Stomach smooth muscle (tissue), 2 donors: ENCODE data around the gene UGGT2.
"Not testable (repeated sequence)": the region's sequence is repeated elsewhere in the genome, so short reads cannot be mapped to it uniquely, and the experiment has no call there.

Experiments used
- H3K27ac ChIP-seq: one replicate; pipeline ENCODE4 v1.7.0; 2013; ENCODE audit warnings: mild to moderate bottlenecking, low read length, inconsistent platforms
- H3K27me3 ChIP-seq, 2 donors: one replicate each; pipeline ENCODE4 v1.7.0; 2013; ENCODE audit warnings: low read length in 2 of 2; ENCODE audit not compliant: insufficient read depth in 2 of 2, control insufficient read depth in 1 of 2
- H3K36me3 ChIP-seq, 2 donors: one replicate each; pipeline ENCODE4 v1.7.0; 2013; ENCODE audit warnings: low read length in 2 of 2; ENCODE audit not compliant: control insufficient read depth in 2 of 2, insufficient read depth in 2 of 2
- H3K4me1 ChIP-seq: one replicate; pipeline ENCODE4 v1.7.0; 2013; ENCODE audit warnings: low read length; ENCODE audit not compliant: control insufficient read depth, insufficient read depth
- H3K4me3 ChIP-seq, 2 donors: one replicate each; pipeline ENCODE4 v1.7.0; 2013; ENCODE audit warnings: low read length in 2 of 2
- H3K9ac ChIP-seq, 2 donors: one replicate each; pipeline ENCODE4 v1.7.0; 2013; ENCODE audit warnings: low read length in 2 of 2, mild to moderate bottlenecking in 1 of 2
- H3K9me3 ChIP-seq, 2 donors: one replicate each; pipeline ENCODE4 v1.7.0; 2013; ENCODE audit warnings: low read length in 2 of 2; ENCODE audit not compliant: control insufficient read depth in 2 of 2
- donor health status: healthy.
- donor health status: Pancreatic carcinoma.

Gene UGGT2

DNA sequence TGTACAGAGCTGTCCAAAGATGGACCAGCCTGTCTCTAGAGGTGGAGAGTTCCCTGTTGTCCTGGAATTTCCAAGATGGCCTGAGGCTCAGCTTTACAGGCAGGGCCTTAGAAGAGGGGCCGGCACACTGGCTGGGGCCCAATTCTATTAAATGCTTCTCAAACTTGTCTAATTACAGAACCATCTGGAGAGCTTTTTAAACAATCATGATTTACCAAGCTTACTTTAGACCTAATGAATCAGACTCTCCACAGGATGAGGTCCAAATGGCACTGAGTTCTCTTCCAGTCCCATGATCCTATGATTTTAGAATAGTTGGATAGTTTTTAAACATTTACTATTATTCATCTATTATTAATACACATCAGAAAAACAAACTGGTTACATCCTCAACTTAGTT is 252.8 kb downstream of the UGGT2 start:
- no peaks in the 10 kb centered on the region for H3K27me3 ChIP-seq
- H3K36me3 ChIP-seq: no peaks in the 10 kb centered on the region
- H3K4me1 ChIP-seq: no peaks in the 10 kb centered on the region
- H3K9me3 ChIP-seq: no peaks in the 10 kb centered on the region
- H3K4me3 ChIP-seq: no peak overlapping the region
- H3K27ac ChIP-seq: no peak overlapping the region
- H3K9ac ChIP-seq: no peak overlapping the region

DNA sequence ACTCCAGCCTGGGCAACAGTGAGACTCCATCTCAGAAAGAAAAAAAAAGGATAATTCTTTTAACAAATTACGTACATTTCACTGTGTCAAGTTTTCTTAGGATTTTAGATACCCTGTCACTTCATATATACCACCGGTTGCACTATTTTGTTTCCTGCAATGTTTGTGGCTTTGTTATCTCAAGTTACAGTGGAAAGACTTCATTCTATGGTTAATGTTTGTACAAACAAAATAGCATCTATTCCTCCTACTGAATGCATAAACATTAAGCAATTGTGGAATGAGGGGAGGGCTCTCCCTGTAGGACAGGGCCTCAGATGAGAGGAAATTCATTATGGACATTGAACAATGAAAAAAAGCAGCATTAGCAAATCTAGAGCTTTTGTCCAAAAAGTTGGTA is 256.2 kb downstream of the UGGT2 start:
- H3K27me3 ChIP-seq: no peaks in the 10 kb centered on the region
- H3K27ac ChIP-seq: no peak overlapping the region
- no peak overlapping the region for H3K9ac ChIP-seq
- H3K4me3 ChIP-seq: no peak overlapping the region
- no peaks in the 10 kb centered on the region for H3K36me3 ChIP-seq
- no peaks in the 10 kb centered on the region for H3K4me1 ChIP-seq
- H3K9me3 ChIP-seq: no peaks in the 10 kb centered on the region

DNA sequence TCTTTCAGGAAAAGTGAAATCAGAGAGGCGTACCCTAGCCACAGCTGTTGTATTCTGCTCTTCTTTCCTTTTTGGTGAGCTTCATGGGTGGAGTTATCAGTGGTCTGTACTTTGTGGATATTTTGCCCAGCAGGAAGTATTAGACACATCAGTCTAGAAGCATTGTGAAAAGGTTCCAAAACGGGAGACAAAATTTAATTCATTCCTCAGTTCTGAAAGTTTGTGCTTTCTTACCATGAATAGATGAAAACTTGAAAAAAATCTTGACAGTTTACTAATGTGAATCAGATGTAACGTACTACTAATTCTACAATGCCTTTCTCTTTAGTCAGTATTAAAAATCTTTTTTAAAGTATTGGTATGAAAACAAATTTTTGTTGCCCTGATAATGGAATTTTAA is 259.4 kb downstream of the UGGT2 start:
- no peak overlapping the region for H3K27ac ChIP-seq
- H3K36me3 ChIP-seq: peaks cover 6 to 8% of the 10 kb centered on the region in 2 donors
- H3K4me1 ChIP-seq: no peaks in the 10 kb centered on the region
- no peaks in the 10 kb centered on the region for H3K9me3 ChIP-seq
- no peak overlapping the region for H3K4me3 ChIP-seq
- no peaks in the 10 kb centered on the region for H3K27me3 ChIP-seq
- no peak overlapping the region for H3K9ac ChIP-seq

DNA sequence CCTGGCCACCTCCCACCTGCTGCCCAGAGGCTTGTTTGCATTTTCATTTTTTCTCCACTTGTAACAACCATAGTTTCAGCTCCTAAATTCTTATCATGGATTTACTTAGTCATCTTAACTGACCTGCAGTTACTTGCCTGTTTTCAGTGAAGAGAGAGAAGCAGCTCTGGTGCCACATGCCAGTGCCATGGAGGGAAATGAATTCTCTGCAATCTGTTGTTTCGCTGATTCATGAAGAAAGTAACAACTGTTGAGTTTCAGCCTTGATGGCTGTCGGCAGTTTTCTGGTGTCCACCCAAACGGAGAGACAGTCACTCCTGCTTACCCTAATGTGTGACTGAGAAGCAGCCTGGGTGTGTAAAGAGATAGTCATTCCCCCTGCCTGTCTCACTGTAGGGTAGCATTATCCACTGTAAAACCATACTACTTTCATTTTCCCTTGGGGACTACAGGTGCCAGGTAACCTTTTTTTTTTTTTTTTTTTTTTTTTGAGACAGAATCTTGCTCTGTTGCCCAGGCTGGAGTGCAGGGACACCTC is 260.1 kb downstream of the UGGT2 start:
- Histone ChIP-seq H3K4me1 (no peaks in the 10 kb centered on the region), H3K27me3 (no peaks in the 10 kb centered on the region), H3K36me3 (peaks cover 6 to 11% of the 10 kb centered on the region in 2 donors), H3K9me3 (no peaks in the 10 kb centered on the region), H3K27ac (no peak overlapping the region), H3K9ac (no peak overlapping the region), H3K4me3 (no peak overlapping the region)

DNA sequence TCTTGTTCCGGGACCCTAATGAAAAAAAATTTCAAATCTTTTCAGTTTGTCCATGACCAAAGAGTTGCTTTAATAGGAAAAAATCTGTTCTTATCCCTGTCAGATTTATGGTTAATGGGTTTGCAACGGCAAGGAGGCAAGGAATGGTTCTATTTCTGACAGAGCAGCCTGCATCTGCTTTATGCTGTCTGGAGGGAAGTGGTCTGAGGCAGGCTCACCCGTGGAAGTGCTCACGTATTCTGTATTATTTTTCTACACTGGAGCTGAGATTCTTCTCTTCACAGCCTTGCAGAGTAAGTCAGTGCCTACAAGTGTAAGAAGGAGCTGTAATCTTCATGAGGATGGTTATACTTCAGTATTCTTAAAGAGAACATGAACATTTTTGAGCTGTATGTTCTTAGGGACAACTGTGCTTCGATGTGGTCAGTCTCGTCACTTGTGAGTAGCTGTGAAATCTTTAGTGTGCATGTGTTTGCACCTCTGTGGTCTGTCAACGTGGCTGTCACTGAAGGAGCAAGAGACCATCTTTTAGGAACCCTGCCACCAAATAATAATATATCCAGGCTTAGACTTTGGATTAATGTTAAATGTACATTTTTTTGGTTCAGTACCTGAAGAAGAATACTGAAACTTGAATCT is 262.0 kb downstream of the UGGT2 start:
- no peak overlapping the region for H3K9ac ChIP-seq
- H3K9me3 ChIP-seq: no peaks in the 10 kb centered on the region
- H3K4me3 ChIP-seq: no peak overlapping the region
- no peaks in the 10 kb centered on the region for H3K4me1 ChIP-seq
- H3K36me3 ChIP-seq: peaks cover 10 to 11% of the 10 kb centered on the region in 2 donors
- no peak overlapping the region for H3K27ac ChIP-seq
- no peaks in the 10 kb centered on the region for H3K27me3 ChIP-seq

- H3K9me3 ChIP-seq, H3K27ac ChIP-seq, H3K4me1 ChIP-seq, H3K9ac ChIP-seq, H3K27me3 ChIP-seq, H3K4me3 ChIP-seq: not testable (repeated sequence)
- peaks cover 10 to 11% of the 10 kb centered on the region in 2 donors for H3K36me3 ChIP-seq
Observed at GRCh38 chr13:95789315-95789714, 263.9 kb downstream of the UGGT2 start.

DNA sequence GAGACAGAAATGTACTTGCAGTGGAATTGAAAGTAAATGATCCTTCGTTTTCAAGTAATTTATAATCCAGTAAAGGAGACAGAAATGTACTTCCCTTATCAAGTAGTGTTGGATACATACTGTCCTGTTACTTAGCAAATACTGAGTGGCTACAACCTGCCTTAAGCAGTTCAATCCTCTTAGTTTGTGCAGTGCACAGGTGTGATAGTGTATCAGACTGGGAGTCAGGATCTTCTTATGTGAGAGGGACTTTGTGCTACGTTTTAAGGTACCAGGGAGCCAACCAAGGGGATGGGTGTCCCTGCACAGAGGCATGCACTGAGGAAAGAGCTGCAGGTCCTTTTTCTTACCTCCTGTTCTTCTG is 265.1 kb downstream of the UGGT2 start:
- Histone ChIP-seq H3K27ac (no peak overlapping the region), H3K9ac (no peak overlapping the region), H3K4me1 (peaks cover 2% of the 10 kb centered on the region), H3K9me3 (no peaks in the 10 kb centered on the region), H3K36me3 (peaks cover 10 to 11% of the 10 kb centered on the region in 2 donors), H3K4me3 (no peak overlapping the region), H3K27me3 (no peaks in the 10 kb centered on the region)

- H3K9ac ChIP-seq: no peak overlapping the region
- H3K36me3 ChIP-seq: peaks cover 10 to 11% of the 10 kb centered on the region in 2 donors
- H3K9me3 ChIP-seq: no peaks in the 10 kb centered on the region
- no peak overlapping the region for H3K27ac ChIP-seq
- H3K4me3 ChIP-seq: no peak overlapping the region
- no peaks in the 10 kb centered on the region for H3K27me3 ChIP-seq
- H3K4me1 ChIP-seq: peaks cover 2% of the 10 kb centered on the region
Observed at GRCh38 chr13:95787356-95788099, 265.7 kb downstream of the UGGT2 start.

- H3K36me3 ChIP-seq: peaks cover 5 to 7% of the 10 kb centered on the region in 2 donors
- no peak overlapping the region for H3K27ac ChIP-seq
- H3K27me3 ChIP-seq: no peaks in the 10 kb centered on the region
Observed at GRCh38 chr13:95784900-95785290, 268.3 kb downstream of the UGGT2 start.

DNA sequence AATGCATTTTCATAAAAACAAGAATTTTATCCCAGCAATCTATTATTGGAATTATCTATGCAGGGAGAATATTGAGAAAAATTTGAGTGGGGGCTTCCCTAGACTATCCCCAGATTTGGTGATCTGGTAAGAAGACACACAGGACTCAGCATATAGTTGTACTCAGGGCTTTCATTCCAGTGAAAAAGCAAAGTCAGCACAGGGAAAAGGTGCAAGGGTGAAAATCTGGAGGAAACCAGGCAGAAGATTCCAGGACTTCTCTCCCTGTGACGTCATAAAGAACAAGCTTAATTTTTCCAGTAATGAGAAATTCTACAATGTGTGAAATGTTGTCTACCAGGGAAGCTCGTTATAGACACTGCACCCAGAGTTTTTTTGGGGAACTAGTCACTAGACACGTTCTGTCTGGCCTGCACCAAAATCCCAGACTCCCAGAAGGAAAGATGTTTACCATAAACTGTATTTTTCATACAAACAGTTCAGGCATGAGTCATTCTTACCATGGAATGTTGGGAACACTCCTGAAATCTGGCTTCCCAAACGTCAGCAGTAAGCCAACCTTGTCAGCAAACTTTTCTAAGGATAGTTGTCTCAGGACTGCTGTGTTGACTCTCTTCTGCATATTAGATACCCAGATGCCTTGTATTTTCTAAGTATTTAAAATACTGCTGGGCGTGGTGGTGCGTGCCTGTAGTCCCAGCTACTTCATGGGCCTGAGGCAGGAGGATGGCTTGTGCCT is 268.9 kb downstream of the UGGT2 start:
- Histone ChIP-seq H3K4me3 (no peak overlapping the region), H3K9ac (no peak overlapping the region), H3K27me3 (no peaks in the 10 kb centered on the region), H3K36me3 (peaks cover 5 to 7% of the 10 kb centered on the region in 2 donors), H3K27ac (no peak overlapping the region), H3K9me3 (no peaks in the 10 kb centered on the region), H3K4me1 (peaks cover 2% of the 10 kb centered on the region)

More at GRCh38 chr13:95784900-95785290, 268.3 kb downstream of the UGGT2 start:
- Histone ChIP-seq H3K9me3 (no peaks in the 10 kb centered on the region), H3K9ac (no peak overlapping the region), H3K4me1 (peaks cover 2% of the 10 kb centered on the region), H3K4me3 (no peak overlapping the region)
